GM18499 (cell line): ENCODE data around the gene SLC10A4.
"Not testable (repeated sequence)": the region's sequence is repeated elsewhere in the genome, so short reads cannot be mapped to it uniquely, and the experiment has no call there.

Source experiments
- ATAC-seq: cut with Tn5 transposase; IDR thresholded peaks from one replicate; pipeline ENCODE4 v1.9.1; 2021; ENCODE audit warnings: moderate number of reproducible peaks; ENCODE audit not compliant: insufficient read depth, unreplicated experiment

Gene SLC10A4

DNA sequence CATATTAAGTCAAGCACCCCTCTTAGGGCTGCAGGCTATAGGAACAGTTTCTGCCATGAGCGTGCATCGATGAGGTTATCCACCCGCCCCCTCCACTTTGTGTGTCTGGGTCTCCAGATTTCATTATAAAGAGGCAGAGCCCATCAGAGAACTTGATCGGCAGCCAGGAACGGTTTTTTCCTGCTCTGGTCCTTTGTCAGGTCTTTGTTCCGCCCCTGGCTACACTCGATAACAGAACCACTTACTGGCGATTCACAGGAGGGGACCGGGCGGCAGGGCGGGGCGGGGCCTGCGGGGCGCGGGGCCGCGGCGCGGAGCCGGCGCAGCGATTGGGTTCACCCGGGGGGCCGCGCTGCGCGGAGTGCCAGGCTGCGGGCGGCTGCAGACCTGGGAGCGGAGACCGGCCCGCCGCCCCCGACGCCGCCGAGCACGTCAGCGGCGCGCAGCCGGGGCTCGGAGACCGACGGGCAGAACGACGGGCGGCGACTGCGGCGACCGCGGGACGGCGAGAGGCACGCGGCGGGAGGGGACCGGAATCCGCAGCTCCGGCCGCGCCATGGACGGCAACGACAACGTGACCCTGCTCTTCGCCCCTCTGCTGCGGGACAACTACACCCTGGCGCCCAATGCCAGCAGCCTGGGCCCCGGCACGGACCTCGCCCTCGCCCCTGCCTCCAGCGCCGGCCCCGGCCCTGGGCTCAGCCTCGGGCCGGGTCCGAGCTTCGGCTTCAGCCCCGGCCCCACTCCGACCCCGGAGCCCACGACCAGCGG lies at the start of gene SLC10A4:
TSS of gene SLC10A4 (plus strand) at position 338 of the 771 bp plus-strand sequence. CDS start at position 557, 219 bp downstream.
- no peak for ATAC-seq

- ATAC-seq: no peak
These were observed 46.8 kb upstream of the SLC10A4 start for GRCh38 chr4:48436318-48436717.

GRCh38 chr4:48439988-48440387 lies 43.2 kb upstream of the SLC10A4 start:
- ATAC-seq: no peak

DNA sequence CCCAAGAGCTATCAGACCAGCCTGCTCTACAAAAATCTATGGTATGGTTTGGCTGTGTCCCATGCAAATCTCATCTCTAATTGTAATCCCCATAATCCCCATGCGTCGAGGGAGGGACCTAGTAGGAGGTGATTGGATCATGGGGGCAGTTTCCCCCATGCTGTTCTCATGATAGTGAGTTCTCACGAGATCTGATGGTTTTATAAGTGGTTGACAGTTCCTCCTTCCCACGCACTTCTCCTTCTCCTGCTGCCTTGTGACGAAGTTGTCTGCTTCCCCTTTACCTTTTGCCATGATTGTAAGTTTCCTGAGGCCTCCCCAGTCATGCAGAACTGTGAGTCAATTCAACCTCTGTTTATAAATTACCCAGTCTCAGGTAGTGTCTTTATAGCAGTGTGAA lies 42.2 kb upstream of the SLC10A4 start:
- ATAC-seq: not testable (repeated sequence)

DNA sequence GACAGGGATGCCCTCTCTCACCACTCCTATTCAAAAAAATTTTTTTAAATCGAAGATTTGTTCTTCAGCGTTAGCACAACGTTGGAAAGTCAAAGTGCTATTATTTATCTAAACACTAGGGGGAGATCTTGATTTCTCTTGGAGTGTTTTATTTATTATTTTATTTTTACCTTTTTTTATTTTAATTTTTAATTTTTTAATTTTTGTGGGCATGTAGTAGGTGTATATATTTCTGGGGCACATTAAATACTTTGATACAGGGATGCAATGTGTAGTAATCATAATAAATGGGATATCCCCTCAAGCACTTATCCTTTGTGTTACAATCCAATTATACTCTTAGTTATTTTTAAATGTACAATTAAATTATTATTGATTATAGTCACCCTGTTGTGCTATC lies 37.4 kb upstream of the SLC10A4 start:
- ATAC-seq: no peak

DNA sequence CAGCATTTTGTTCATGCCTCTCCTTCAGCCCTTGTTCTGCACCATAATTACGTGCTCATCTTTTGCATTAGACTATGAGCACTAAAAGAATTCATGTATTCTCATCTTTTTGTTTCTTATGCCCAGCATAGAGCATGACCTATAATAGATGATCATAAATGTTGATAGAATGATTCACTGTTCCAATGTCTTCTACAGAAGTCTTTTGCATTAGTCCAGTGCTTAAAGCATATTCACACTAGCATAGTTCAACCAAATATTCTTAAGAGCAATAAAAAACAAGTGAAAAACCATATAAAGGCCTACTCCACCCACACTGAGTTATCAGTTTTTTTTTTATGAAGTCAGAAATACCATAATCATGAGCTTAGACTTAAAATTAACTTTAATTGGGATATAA lies 36.5 kb upstream of the SLC10A4 start:
- ATAC-seq: no peak

DNA sequence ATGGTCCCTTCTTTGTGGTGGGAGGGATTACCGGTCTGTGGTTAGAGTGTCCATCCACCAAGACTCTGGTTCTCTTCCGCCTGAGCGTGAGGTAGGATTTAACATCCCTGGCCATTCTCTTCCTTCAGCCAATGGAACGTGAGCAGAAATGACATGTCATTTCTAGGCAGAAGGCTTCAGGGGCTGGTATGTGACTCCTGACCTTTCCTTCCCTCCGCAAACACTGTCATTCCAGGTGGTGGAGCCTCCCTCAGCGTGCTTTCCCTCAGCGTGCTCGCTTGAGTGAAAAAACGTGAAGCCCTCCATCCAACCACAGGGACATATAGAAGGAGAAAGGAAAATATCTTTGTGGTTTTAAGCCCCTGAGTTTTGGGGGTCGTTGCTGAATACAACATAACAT lies 34.0 kb upstream of the SLC10A4 start:
- ATAC-seq: no peak

DNA sequence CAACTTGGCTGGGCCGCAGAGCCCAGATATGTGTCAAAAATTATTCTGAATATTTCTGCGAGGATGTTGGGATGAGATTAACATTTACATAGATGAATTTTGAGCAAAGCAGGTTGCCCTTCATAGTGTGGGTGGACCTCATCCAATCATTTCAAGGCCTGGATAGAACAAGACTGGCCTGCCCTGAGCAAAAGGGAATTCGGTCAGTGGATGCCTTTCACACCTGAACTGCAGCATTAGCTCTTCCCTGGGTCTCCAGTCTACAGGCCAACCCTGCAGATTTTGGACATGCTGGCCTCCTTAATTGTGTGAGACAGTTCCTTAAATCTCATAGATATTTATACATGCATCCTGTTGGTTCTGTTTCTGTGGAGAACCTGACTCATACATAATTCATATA lies 32.4 kb upstream of the SLC10A4 start:
- ATAC-seq: no peak

DNA sequence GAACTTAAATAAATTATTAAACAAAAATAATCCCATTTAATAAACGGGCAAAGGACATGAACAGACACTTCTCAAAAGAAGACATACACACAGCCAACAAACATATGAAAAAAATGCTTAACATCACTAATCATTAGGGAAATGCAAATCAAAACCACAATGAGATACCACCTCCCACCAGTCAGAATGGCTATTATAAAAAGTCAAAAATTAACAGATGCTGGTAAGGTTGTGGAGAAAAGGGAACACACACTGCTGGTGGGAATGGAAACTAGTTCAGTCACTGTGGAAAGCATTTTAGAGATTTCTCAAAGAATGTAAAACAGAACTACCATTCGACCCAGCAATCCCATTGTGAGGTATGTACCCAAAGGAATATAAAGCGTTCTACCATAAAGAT lies 31.5 kb upstream of the SLC10A4 start:
- ATAC-seq: not testable (repeated sequence)

DNA sequence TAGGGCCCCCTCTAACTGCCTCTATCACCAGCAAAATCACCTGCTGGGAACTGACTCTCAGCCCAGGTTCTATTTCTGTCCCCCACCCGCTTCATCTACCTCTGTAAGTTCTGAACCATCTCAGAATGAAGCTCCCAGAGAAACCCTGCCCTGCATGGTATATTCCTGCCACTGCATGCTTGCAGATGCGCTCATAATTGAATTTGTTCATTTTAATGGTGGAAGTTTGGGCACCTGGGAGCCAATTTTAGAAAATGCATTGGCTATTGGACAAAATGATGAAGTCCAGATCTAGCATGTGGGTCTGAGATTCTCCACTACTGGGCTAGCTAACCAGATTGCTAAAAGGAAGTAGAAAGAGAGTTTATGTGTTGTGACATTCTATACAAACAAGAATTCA lies 28.6 kb upstream of the SLC10A4 start:
- ATAC-seq: no peak

GRCh38 chr4:48461000-48461399 lies 22.1 kb upstream of the SLC10A4 start:
- no peak for ATAC-seq

DNA sequence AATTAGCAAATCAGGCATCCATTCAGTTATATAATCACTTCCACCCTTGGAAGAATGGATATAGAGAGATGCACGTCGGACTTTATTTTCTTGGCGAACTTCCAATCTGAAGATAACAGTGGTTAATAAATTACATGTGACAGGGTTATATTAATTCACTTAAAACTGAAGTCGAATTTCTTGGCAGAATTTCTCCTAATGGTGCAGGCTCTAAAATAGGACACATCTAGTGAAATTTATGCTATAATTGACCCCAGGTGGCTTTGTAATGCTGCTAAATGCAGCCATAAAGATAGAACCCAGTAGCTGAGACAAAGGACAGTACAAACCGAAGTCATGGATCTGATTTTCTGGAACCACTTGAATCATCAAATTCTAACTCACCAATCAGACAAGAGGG lies 20.8 kb upstream of the SLC10A4 start:
- ATAC-seq: no peak

GRCh38 chr4:48467442-48467841 lies 15.7 kb upstream of the SLC10A4 start:
- no peak for ATAC-seq

- no peak for ATAC-seq
These were observed 15.3 kb upstream of the SLC10A4 start for GRCh38 chr4:48467891-48468290.

DNA sequence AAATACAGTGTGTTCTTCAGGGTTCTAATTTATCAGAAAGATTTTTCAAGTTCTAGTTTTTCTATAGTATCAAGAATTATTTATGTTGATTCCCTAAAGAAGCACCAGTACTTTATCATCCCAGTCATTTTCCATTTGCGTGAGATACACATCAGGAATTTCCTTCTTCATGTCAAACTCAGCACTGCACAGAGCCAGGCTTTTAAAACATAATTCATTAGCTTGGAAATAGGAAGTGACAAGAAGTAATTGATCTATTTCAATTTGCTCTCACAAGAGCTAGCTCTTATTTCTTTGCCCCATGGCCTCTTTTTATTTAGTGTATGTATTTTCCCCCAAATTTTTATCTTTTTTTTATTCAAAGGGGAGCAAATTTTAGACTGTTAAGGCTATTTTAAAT lies 13.0 kb upstream of the SLC10A4 start:
- ATAC-seq: no peak

GRCh38 chr4:48470570-48470969 lies 12.6 kb upstream of the SLC10A4 start:
- no peak for ATAC-seq

- no peak for ATAC-seq
These were observed 10.3 kb upstream of the SLC10A4 start for GRCh38 chr4:48472794-48473193.

- ATAC-seq: no peak
These were observed 7.4 kb upstream of the SLC10A4 start for GRCh38 chr4:48475770-48476169.

DNA sequence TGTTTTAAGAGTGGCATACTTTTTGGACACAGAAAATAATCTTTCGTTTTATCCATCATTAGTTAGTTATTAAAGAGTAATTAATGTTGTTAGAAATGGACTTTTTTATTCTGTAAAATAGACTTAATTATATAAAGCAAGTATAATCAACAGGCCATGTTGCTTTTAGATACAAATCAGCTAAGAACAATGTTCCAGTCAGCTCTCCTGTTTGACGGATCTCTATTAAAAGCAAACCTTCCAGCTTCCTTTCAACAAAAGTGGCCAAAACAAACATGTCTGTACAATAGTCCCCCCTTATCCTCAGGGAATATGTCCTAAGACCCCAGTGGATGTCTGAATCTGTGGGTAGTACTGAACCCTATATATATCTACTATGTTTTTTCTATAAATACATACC lies 4.9 kb upstream of the SLC10A4 start:
- no peak for ATAC-seq

DNA sequence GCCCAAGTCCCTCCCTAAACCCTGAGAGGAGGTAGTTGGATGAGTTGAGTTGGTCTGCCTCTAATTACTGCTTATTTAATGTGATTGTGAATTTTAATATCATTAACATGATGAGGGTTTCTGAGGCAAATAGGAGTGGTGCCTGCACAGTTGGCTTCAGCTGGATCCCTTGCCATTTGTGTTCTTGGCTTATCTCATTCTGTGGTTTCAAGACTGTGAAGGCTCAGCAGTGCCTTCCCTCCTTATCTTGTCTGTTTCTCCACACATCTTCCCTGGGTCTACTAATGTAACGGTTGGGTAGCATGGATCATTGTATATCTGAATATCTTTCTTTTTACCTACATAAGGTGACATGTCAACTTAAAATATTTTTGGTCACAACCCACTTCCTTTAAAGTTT lies 1.6 kb upstream of the SLC10A4 start:
- no peak for ATAC-seq

GRCh38 chr4:48483777-48484493 lies 792 bp downstream of the SLC10A4 start:
- ATAC-seq: no peak
